H1 (cell line): ENCODE data around the gene MSH5. TPM values are rescaled to one million over a fixed set of nuclear protein-coding genes. Genes with fewer than 3 reads are reported as not detected.

ENCODE experiments used
- ASH2L ChIP-seq: fragments of 200-600, 300-600 bp; sonication (generic); IDR thresholded peaks from one replicate; pipeline ENCODE4 v1.7.1; 2017; ENCODE audit warnings: low read length
- CBX8 ChIP-seq: fragments of 300-800, 300-1000 bp; sonication (generic); IDR thresholded peaks from 2 replicates; pipeline ENCODE4 v1.7.1; 2016; ENCODE audit warnings: low read depth, low read length, borderline replicate concordance
- CTCF ChIP-seq, 3 experiments: IDR thresholded peaks; 1 replicate in 2 of 3; 2 replicates in 1 of 3; pipeline versions ENCODE4 v1.5.1 to v1.6.1; 2011; ENCODE audit warnings: low read length in 3 of 3, mild to moderate bottlenecking in 3 of 3, inconsistent platforms in 2 of 3, low read depth in 1 of 3, moderate library complexity in 1 of 3; ENCODE audit not compliant: insufficient read depth in 1 of 3; ENCODE audit errors: control extremely low read depth in 1 of 3
- E2F6 ChIP-seq: IDR thresholded peaks from 2 replicates; pipeline ENCODE4 v1.6.1; 2012; ENCODE audit warnings: inconsistent platforms
- EP300 ChIP-seq, 2 experiments: IDR thresholded peaks; 1 replicate in 1 of 2; 2 replicates in 1 of 2; pipeline ENCODE4 v1.6.1; 2011 to 2012; ENCODE audit warnings: low read depth in 2 of 2, low read length in 2 of 2, mild to moderate bottlenecking in 2 of 2, borderline replicate concordance in 1 of 2, inconsistent platforms in 1 of 2, moderate library complexity in 1 of 2
- KDM4A ChIP-seq: IDR thresholded peaks from one replicate; pipeline ENCODE4 v1.7.1; 2012; ENCODE audit warnings: low read depth, mild to moderate bottlenecking, moderate library complexity, low read length, inconsistent platforms; ENCODE audit not compliant: severe bottlenecking
- MAX ChIP-seq: IDR thresholded peaks from 2 replicates; pipeline ENCODE4 v1.6.1; 2012; ENCODE audit warnings: inconsistent platforms
- NANOG ChIP-seq: IDR thresholded peaks from 2 replicates; pipeline ENCODE4 v1.6.1; 2011; ENCODE audit warnings: low read length, low read depth, mild to moderate bottlenecking, inconsistent platforms; ENCODE audit not compliant: insufficient read depth, poor library complexity, severe bottlenecking
- POLR2AphosphoS5 ChIP-seq: IDR thresholded peaks from 2 replicates; pipeline ENCODE4 v1.6.1; 2011; ENCODE audit warnings: low read depth, low read length
- RAD21 ChIP-seq, 2 experiments: IDR thresholded peaks in 1 of 2; conservative IDR thresholded peaks in 1 of 2; 2 replicates each; pipeline ENCODE4 v1.6.1; 2011; ENCODE audit warnings: low read depth in 2 of 2, low read length in 2 of 2, improper control_type of control experiment in 1 of 2, inconsistent platforms in 1 of 2, mild to moderate bottlenecking in 1 of 2, moderate library complexity in 1 of 2
- RNF2 ChIP-seq: fragments of 200-900, 300-1000 bp; sonication (generic); IDR thresholded peaks from 2 replicates; pipeline ENCODE4 v1.7.1; 2016; ENCODE audit warnings: borderline replicate concordance, low read depth, mild to moderate bottlenecking, antibody characterized with exemption, low read length; ENCODE audit not compliant: poor library complexity, severe bottlenecking; ENCODE audit errors: missing control alignments
- RXRA ChIP-seq: IDR thresholded peaks from 2 replicates; pipeline ENCODE4 v1.6.1; 2011; ENCODE audit warnings: low read depth, mild to moderate bottlenecking, low read length, moderate library complexity; ENCODE audit not compliant: insufficient read depth
- SIN3A ChIP-seq, 2 experiments: IDR thresholded peaks in 1 of 2; conservative IDR thresholded peaks in 1 of 2; 2 replicates each; pipeline ENCODE4 v1.6.1; 2011 to 2012; ENCODE audit warnings: low read length in 2 of 2, improper control_type of control experiment in 1 of 2, low read depth in 1 of 2, mild to moderate bottlenecking in 1 of 2
- SIX5 ChIP-seq: IDR thresholded peaks from 2 replicates; pipeline ENCODE4 v1.6.1; 2011; ENCODE audit warnings: mild to moderate bottlenecking, low read depth, low read length
- TAF7 ChIP-seq: optimal IDR thresholded peaks from 2 replicates; pipeline ENCODE3; 2011; ENCODE audit warnings: low read depth, mild to moderate bottlenecking, inconsistent platforms, low read length, moderate library complexity, borderline replicate concordance
- TBP ChIP-seq: IDR thresholded peaks from 2 replicates; pipeline ENCODE4 v1.6.1; 2011; ENCODE audit warnings: low read depth, low read length, improper control_type of control experiment
- TCF12 ChIP-seq: IDR thresholded peaks from 2 replicates; pipeline ENCODE4 v1.6.1; 2011; ENCODE audit warnings: low read depth, mild to moderate bottlenecking, low read length
- TEAD4 ChIP-seq: IDR thresholded peaks from 2 replicates; pipeline ENCODE4 v1.6.1; 2012; ENCODE audit warnings: low read depth, low read length, inconsistent platforms, mixed read lengths
- YY1 ChIP-seq: IDR thresholded peaks from 2 replicates; pipeline ENCODE4 v1.6.1; 2011; ENCODE audit warnings: low read depth, mild to moderate bottlenecking, low read length
- ZNF274 ChIP-seq: IDR thresholded peaks from 2 replicates; pipeline ENCODE4 v1.7.0; 2012; ENCODE audit warnings: low read length, borderline replicate concordance; ENCODE audit errors: extremely low read depth
- polyA plus RNA-seq, 7 experiments: library from polyadenylated mRNA; depleted of rRNA in 3 of 7; stranded (reverse) in 5 of 7; unstranded in 2 of 7; fragments of >200 nt in 5 of 7; fragments of 200-250 nt in 2 of 7; gene quantifications; 1 replicate in 5 of 7; 2 replicates in 1 of 7; 4 replicates in 1 of 7; pipeline versions ENCODE4 v1.2.1 to v1.2.3, GENCODE V29; 2011 to 2013; ENCODE audit warnings: missing spikeins in 2 of 7, mixed read lengths in 2 of 7
- total RNA-seq: library from RNA; stranded (reverse); fragmentation: NEBNext Ultra II Directional; extraction: Animal tissue kit (Norgen Biotek cat#: 25700); gene quantifications from 2 replicates; pipeline ENCODE4 v1.2.1, GENCODE V29; 2021

Gene MSH5
- total and polyA plus RNA-seq, 2 of the 8 experiments (the other 6 are each of a cell fraction or from before 2014, with no cell fraction given) = 25.3 to 26.5 TPM

- TF ChIP-seq RAD21 (IDR thresholded peaks at IDR 0.05 in 1 of 2, conservative IDR thresholded peaks at IDR 0.05 in 1 of 2; ENCODE audit: low read depth in 2 of 2, low read length in 2 of 2) = peak; percentile 83 to 90
- 0 out of 2 replicates have a peak, but pooled peaks have one; percentile 39 for TF ChIP-seq YY1
- TF ChIP-seq KDM4A = peak; percentile 71
- peak; percentile 37 for TF ChIP-seq TAF7
- TF ChIP-seq CBX8 = no peak
- TF ChIP-seq RNF2 = no peak
- peak; percentile 51; the same call in 1 of the 2 replicates for TF ChIP-seq TBP
- TF ChIP-seq CTCF (IDR thresholded peaks at IDR 0.05; ENCODE audit: control extremely low read depth in 1 of 3, insufficient read depth in 1 of 3, low read depth in 1 of 3, low read length in 3 of 3) = peak in 2 of 3 experiments; percentile 86 to 87; a peak in 3 of 4 replicates
- peak; percentile 62 for TF ChIP-seq ASH2L
- no peak for TF ChIP-seq ZNF274
- no peak for TF ChIP-seq NANOG
- no peak for TF ChIP-seq RXRA
- TF ChIP-seq POLR2AphosphoS5 = no peak; the same call in none of the 2 replicates
- TF ChIP-seq E2F6 = no peak
- no peak for TF ChIP-seq TCF12
- TF ChIP-seq SIX5 = no peak
- no peak; the same call in 1 of the 2 replicates for TF ChIP-seq MAX
- peak; percentile 73 for TF ChIP-seq TEAD4
- peak; percentile 87 to 96; a peak in 3 of 4 replicates for TF ChIP-seq SIN3A (conservative IDR thresholded peaks at IDR 0.05 in 1 of 2, IDR thresholded peaks at IDR 0.05 in 1 of 2; ENCODE audit: low read depth in 1 of 2, low read length in 2 of 2)
- TF ChIP-seq EP300 (IDR thresholded peaks at IDR 0.05; ENCODE audit: borderline replicate concordance in 1 of 2, low read depth in 2 of 2, low read length in 2 of 2) = no peak
Observed at GRCh38 chr6:31729515-31729978, 10.3 kb upstream of the MSH5 start (continued).
